NAMALWA (cell line): ENCODE results near the gene NEURL1B.
"Not testable (repeated sequence)": the region's sequence is repeated elsewhere in the genome, so short reads cannot be mapped to it uniquely, and the experiment has no call there.

Source experiments
- DNase-seq: peaks from one replicate; pipeline ENCODE4 v3.0.0-alpha.2; 2015; ENCODE audit warnings: low spot score

The NEURL1B gene

DNA sequence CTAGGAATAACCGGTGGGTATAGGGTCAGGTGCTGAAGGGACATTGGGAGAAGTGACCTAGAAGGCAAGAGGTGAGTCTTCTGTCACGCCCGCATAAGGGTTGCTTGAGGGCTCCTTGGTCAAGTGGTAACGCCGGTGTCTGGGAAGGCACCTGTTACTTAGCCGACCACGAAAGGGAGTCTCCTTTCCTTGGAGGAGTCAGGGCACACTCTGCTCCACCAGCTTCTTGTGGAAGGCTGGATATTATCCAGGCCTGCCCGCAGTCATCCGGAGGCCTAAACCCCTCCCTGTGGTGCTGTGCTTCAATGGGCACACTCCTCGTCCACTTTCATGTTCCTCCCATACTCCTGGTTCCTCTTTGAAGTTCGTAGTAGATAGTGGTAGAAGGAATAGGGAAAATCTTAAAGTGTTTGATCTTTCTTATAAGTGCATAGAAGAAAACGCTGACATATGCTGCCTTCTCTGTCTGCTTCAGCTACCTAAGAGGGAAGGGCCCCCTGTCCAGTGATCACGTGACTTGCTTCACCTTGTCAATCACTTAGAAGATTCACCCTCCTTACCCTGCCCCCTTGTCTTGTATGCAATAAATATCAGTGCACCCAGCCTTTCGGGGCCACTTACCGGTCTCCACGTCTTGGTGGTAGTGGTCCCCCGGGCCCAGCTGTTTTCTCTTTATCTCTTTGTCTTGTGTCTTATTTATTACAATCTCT, 16.6 kb downstream of the NEURL1B start:
- not testable (repeated sequence) for DNase-seq

DNA sequence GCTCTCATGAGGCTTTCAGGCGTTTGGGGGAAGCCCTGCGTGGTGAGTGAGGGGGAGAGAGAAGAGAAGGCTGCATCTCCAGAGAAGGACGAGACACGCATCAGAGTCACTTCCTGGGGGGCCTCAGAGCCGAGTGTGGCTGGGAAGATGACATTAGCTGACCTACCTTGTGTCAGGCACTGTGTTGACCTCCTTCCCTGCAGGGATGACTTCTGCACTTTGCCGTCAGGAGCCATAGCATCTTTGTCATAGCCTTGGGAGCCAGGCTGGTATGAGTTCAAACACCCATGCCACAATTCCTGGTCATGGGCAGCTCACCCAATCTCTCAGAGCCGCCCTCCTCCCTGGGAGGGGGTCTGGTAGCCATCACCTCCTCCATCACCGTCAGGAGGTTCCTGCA, 17.3 kb downstream of the NEURL1B start:
- DNase-seq: no peak

DNA sequence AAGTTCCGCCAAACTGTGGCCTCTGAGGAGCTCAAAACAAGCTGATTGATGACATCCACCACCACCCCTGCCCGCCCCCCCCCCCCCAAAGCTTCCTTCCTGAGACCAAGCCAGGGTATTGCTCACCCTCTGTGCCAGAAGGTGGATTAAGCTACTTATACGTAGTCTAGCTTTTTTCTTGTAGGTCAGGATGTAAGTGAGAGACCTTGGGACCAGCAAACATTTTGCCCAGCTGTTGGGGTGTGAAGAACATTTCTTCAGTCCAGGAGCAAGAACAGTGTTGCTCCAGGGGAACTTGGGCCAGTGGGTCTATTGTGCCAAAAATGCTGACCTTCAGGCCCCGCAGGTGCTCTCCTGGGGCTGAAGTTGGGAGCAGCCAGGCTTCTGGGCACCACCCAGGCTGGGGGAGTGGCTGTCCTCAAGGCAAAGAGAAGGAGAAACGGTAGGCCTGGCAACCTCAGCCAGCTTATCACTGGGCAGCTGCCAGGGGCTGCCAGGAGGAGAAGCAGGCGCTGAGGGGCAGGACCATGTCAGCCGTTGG, 18.0 kb downstream of the NEURL1B start:
- DNase-seq: no peak

DNA sequence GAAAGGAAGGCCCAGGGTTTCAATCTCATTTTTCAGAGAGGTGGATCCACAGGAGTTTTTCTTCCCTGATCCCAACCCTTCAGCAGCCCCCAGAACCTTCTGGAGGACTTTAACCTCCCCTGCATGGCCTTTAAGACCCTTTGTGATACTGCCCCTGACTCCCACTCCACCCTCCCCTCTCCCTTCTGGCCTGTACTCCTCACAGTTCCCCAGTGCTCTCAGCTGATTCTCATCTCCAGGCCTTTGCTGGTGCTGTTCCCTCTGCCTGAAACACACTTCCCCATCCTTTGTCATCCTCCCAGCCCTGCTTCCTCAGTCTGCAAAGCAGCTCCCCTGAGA, 18.5 kb downstream of the NEURL1B start:
- DNase-seq: no peak

DNA sequence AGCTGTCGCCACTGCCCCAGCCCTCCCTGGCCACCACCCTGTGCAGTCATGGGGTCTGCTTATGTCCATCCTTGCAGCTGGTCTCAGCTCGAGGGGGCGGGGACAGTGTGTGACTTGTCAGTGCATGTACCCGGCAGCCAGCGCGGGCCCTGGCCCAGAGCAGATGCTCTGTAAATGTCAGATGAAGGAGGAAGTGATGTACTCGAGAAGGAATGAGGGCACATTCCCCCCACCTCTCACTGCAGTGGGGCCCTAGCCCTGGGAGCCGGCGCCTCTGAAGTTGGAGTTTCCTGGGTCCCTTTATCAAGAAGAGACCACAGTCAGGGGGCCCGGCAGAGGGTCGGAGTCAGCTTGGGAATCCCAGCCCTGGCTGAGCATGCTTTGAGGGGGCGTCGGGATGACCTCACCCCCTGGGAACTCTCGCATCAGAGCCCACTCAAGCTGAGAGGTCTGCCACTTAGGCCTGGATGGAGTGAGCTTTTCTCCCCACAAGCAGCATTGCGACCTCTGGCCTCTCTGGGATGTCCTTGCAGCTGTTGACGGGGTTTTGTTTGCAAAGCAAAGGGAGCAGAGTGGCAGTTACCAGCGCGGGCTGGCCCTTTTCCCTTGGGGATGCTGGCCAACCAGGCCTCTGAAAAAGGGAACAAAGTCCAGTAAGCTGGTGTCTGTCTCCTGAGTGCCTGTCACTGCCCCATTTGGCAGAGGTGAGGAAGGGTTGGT, 19.0 kb downstream of the NEURL1B start:
- no peak for DNase-seq

DNA sequence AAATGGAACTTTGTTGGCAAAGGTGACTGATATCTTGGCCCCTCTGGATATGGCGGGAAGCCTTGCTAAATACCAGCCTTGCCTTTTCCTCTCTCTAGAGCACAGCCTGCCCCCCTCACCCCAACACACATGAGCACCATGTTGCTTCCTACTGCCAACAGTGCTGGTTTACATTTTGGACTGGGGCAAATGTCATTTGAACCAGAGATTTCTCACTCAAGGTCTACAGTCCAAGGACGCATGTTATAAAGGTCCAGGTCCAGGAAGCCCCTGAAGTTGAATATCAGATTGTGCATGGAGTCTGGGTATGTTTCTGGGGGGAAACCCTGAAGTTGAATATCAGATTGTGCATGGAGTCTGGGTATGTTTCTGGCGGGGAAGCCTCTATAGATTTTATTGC, 19.9 kb downstream of the NEURL1B start:
- DNase-seq: no peak

DNA sequence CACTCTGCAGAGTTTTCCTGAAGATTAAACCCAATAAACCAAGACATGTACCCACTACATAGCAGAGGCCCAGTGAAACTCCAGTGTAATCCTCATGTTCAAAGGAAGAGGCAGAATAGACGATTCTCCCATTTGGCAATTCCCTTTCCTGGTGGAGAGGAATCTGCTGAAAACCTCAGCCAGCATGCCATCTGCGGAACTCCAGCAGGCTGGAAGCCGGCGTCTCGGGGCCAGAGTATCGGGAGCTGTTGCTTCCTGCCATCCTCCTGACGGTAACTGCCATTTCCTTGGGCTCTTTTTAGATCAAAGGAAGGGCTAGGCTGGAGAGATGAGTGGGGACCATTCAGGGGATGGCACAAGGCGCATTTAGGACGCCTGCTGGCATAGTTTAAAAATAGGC, 20.5 kb downstream of the NEURL1B start:
- DNase-seq: no peak

DNA sequence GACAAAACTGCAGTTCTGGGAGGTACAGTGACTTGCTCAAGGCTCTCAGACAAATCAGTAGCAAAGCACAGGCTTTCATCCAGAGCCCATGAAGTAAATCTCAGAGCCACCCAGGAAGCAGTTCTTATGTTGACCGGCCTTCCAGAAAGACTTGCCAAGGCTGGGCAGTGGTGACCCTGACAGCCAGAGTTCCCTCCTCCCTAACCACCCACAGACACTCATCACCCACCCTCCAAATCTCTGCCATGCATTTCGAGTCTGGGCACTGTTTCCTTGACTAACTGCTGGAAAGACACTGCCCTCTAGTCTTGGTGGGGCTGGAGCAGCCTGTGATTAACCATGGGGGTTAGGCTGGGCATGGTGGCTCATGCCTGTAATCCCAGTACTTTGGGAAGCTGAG, 21.5 kb downstream of the NEURL1B start:
- DNase-seq: no peak

DNA sequence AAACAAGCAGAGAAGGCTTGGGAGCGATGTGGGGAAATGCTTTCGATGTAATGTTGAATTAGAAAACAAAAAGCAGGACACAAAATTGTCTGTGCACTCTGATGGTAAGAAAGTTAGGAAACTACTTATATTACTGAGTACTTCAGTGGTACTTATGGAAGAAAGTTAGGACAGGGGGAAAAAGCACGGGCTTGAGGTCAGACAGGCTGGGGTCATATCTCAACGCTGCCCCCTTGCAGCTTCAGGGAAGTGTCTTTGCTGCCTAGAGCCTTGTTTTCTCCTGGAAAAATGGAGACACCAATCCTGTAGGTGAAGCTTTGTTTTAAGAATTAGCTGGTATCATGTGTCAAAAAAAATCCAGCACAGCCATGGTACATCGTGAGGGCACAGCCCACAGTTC, 23.0 kb downstream of the NEURL1B start:
- DNase-seq: no peak

DNA sequence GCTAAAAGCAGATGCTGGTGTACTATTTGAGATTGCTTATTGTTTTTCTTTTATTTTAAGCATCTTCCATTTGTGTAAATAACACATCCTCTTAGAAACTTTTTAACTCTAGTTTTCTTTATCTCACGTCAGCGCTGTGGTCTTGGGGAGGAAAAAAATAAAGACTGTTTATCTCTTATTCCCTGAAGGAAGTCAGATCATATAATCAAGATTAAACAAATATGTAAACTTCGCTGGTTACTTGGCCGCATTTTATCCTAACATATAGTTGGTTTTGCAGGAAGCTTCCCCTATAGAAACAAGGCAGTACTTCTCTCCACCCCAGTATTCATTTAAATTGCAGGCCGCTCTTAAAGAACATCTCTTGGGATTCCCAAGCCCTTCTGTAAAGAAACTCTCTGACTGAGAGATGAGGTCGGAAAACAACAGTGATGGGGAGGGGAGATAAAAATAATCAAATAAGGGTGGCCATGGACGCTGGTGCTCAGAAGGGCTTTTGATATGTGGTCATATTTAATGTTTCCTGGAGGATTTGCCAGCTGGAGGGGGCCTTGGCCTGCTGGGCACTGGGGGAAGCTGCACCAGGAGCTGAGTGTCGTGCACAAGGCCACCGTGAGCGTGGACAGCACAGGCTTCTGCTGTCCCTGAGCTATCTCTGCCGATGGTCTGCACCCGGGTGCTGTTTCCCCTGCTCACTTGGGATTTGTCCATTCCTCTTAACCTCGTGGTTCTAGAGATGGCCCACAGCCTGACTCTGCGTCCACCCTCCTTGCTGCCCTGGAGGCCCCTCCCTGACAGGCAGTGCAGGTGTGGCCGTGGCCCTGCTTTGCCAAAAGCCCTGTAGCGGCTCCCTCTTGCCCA, 23.8 kb downstream of the NEURL1B start:
- no peak for DNase-seq

DNA sequence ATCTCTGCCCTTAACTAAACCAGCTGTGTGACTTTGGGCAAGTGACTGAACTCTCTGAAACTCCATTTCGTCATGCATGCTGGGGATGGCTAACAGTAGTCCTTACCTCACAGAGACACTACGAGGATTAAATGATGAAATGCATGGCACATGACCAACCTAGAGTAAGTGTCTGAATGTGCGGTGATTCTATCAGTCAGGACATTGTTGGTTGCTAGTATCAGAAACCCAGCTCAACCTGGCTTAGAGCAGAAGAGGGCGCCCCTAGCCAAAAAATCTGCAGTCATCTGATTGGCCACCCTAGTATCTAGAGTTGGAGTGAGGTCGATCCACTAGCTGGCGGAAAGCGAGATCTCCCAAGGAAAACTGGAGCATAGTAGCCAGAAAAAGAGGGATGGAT, 25.2 kb downstream of the NEURL1B start:
- DNase-seq: no peak

DNA sequence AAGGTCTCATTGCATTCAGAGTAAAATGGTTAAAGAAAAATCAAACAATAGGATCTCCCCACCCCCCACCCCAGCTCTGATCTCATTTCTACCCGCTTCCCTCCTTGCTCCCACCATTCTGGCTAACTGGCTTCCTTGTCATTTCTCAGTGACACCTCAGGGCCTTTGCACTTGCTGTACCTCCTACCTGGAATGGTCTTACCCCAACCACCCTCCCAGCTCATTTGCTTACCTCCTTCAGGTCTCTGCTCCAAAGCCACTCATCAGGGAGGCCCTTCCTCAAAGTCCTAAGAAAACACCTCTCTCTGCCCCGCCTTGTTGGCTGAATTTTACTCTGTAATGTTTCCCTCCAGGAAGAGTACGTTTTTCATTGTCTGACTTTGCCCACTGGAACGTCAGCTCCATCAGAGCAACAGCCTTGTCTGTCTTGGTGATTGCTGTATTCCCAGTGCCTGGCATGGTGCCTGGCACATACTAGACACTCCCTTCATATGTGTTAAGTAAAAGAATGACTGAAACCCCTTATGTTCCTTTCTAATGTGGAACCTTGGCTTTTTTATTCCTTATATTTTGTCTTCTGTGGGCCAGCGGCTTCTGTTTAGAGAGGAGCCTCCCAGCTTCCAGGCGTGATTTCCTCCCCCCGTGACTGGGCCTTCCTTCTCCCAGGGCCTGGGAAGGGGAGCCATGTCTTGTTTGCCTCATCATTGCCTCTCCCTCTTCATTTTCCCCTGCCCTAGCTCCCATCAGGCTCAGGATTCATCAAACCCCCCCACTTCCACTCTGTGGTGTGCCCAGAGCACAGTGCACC, 26.9 kb downstream of the NEURL1B start:
- DNase-seq: no peak

DNA sequence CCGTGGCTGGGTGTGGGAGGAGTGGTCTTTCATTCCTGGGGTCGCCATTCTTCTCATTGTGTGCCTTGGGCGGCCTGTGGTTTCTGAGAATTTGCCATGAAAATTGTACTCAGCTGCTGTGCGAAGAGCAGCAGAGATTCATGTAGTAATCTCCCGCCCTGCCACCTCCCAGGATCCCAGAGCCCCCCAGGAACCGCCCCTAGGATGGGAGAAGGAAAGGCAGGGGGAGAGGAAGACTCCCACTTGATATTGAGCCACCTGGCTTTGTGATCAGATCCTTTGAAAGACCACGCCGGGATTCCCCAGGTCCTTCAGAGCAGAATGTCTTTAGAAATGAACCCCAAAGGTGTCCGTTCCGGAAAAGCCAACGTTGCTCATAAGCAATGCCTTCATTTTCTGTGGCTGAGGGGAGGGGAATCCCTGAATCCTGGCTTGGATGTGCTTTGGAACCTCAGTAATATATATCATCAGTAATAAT, 27.6 kb downstream of the NEURL1B start:
- DNase-seq: no peak

DNA sequence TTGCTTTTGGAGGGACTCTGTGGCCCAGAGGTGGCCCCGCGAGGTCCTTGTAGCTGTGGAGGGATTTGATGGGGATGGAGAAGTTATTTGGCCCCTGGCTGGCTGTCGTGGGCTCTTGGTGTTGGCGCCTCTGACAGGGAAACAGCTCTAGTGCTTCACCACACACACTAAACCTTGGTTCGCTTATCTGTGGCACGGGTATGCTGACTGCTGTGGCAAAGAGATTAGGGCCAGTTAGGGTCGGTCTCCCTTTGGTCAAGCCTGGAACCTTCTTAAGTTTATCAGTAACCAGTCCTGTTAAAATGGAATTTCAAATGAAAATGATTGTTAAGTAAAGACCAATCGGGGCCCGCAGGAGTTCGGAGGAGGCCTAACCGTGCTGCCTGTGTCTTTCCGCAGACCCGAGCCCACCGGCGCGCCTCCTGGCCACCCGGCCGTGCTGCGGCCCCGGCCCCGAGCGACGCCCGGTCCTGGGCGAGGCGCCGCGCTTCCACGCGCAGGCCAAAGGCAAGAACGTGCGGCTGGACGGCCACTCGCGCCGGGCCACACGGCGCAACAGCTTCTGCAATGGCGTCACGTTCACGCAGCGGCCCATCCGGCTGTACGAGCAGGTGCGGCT, 28.4 kb downstream of the NEURL1B start:
- no peak for DNase-seq

DNA sequence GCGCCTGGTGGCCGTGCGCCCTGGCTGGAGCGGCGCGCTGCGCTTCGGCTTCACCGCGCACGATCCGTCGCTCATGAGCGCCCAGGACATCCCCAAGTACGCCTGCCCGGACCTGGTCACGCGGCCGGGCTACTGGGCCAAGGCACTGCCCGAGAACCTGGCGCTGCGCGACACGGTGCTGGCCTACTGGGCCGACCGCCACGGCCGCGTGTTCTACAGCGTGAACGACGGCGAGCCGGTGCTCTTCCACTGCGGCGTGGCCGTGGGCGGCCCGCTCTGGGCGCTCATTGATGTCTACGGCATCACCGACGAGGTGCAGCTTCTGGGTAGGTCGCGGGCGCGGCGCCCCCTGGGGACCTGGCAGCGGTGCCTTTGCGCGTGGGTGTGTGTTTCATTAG, 28.9 kb downstream of the NEURL1B start:
- no peak for DNase-seq

DNA sequence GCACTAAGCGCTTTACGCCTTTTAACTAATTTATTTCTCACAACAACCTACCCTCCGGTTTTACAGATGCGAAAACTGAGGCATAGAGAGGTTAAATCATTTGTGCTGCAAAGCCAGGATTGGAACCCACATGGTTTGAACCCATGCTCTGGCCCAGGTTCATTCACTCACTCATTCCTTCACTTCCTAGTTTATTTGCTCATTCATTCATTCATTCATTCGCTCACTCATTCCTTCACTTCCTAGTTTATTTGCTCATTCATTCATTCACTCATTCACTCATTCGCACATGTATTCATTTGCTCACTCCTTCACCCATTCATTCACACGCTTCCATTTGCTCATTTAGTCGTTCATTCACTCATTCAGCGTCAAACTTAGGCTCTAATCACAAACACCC, 29.4 kb downstream of the NEURL1B start:
- no peak for DNase-seq

DNA sequence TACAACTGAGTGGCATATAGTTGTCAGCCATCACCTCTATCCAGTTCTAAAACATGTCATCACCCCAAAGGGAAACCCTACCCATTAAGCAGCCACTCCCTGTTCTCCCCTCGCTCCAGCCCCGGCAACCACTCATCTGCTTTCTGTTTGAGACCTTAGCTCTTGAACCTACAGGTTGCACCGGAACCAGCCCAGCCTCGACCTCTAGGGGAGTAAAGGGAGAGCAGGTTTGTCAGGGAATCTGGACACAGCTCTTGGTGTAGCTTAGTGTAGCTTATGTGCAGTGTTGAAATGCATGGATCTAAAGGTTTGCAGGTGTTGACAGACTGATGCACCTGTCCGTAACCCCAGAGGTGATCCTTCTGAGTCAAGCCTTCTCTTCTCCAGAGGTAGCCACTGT, 30.0 kb downstream of the NEURL1B start:
- DNase-seq: no peak

DNA sequence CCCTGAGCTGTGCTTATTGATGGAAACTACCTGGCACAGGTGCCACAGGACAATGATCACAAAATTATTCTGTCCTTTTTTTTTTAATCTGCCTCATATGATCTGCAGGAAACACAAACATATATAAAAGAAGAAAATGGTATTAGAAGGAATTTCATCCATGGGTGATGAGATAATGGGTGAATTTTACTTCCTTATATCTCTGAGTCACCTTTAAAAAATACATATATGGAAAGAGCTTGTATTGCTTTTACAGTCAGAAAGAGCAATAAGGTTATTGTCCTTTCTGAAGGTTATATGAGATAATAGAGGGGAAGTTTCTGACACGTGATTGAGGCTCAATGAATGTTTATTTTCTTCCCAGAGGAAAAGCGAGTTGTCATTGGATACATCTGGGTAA, 31.6 kb downstream of the NEURL1B start:
- DNase-seq: no peak

DNA sequence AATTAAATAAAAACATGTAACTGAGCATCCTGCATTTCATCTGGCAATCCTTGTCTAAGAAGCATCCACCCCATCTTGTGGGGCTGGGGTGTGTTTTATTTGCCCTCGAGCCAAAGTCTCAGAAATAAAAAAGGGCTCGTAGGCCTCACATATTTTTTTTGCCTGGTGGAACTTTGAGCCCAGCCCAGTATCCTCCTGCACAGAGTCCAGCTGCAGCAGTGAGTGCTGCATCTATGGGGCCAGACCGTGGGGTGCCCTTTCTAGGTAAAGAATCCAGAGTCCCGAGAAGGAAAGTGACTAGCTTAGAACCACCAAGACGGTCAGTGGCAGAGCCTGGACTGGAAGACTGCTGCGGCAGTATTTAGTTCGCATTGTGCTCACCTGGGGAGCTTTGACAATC, 33.1 kb downstream of the NEURL1B start:
- DNase-seq: no peak

DNA sequence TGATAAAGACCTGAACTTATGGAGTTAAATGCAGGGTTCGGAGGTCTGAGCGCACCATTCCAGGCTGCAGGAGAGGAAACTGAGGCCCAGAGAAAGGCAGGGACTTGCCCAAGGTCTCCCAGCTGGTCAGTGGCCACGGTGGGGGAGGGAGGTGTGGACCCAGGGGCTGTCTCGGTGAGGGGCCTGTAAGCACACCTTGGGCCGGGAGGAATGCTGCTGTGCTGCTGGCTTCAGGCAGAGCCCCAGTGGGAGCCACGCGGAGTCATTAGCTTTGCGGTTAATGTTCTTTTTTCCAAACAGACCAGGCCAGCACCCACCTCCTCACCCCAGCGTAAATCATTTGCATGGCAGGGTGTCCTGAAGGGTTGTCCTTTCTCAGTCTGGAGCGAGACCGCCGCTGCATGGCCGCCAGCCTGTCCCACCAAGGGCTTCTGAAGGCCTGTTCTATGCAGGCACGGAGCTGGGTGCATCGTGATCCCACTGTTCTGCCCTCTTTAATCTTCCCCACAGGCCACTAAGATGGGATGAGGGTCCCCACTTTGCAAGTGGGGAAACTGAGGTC, 35.9 kb downstream of the NEURL1B start:
- DNase-seq: no peak

DNA sequence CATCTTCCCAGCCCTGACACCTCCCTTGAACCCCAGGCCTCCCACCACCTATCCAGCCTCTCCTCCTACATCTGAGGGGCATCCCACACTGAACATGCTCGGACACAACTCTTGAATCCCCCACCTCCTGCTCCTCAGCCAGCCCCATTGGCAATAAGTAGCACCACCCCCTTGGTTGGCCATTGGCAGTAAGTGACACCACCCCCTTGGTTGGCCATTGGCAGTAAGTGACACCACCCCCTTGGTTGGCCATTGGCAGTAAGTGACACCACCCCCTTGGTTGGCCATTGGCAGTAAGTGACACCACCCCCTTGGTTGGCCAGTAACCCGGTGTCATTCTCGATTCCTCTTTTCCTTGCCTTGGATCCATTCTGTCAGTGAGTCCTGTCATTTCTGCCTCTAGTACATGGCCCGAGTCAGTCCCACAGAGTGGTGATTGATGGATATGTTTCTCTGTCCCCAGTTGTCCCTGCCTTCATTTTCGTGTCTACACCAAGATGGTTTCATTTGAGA, 37.4 kb downstream of the NEURL1B start:
- not testable (repeated sequence) for DNase-seq
